Loucy (cell line): ENCODE results near the gene MIA2.
"Not testable (repeated sequence)": the region's sequence is repeated elsewhere in the genome, so short reads cannot be mapped to it uniquely, and the experiment has no call there.

Experiments
- H2AFZ ChIP-seq: fragments of 200-600 bp; sonication (generic); 2 replicates; pipeline ENCODE4 v1.6.0; 2016; ENCODE audit warnings: antibody characterized with exemption, mild to moderate bottlenecking, low read length, moderate library complexity
- H3F3A ChIP-seq: fragments of 200-600 bp; 2 replicates; pipeline ENCODE4 v1.6.0; 2016; ENCODE audit warnings: antibody characterized with exemption, low read depth, mild to moderate bottlenecking
- H3K27me3 ChIP-seq: fragments of 200-600 bp; sonication (generic); 2 replicates; pipeline ENCODE4 v1.6.1; 2014; ENCODE audit warnings: low read length, mild to moderate bottlenecking; ENCODE audit not compliant: insufficient read depth, poor library complexity, severe bottlenecking
- H3K36me3 ChIP-seq: fragments of 200-600 bp; sonication (generic); 2 replicates; pipeline ENCODE4 v1.6.1; 2016; ENCODE audit warnings: low read length; ENCODE audit not compliant: insufficient read depth
- H3K4me1 ChIP-seq: fragments of 200-600 bp; sonication (generic); 2 replicates; pipeline ENCODE4 v1.5.1; 2014; ENCODE audit warnings: low read length, mild to moderate bottlenecking; ENCODE audit not compliant: insufficient read depth, poor library complexity, severe bottlenecking
- H3K4me2 ChIP-seq: fragments of 200-600 bp; sonication (generic); 2 replicates; pipeline ENCODE4 v1.6.0; 2014; ENCODE audit warnings: antibody characterized with exemption, low read length, low read depth, mild to moderate bottlenecking; ENCODE audit not compliant: poor library complexity, severe bottlenecking
- H3K4me3 ChIP-seq: fragments of 200-600 bp; sonication (generic); 2 replicates; pipeline ENCODE4 v1.5.1; 2014; ENCODE audit warnings: low read length, mild to moderate bottlenecking, mixed read lengths; ENCODE audit not compliant: poor library complexity, severe bottlenecking
- H3K79me2 ChIP-seq: fragments of 200-600 bp; sonication (generic); 2 replicates; pipeline ENCODE4 v1.6.1; 2014; ENCODE audit warnings: low read length; ENCODE audit not compliant: insufficient read depth
- H3K9ac ChIP-seq: fragments of 200-600 bp; sonication (generic); 2 replicates; pipeline ENCODE4 v1.6.0; 2014; ENCODE audit warnings: mild to moderate bottlenecking, low read depth, low read length, moderate library complexity; ENCODE audit not compliant: poor library complexity, severe bottlenecking
- H3K9me2 ChIP-seq: fragments of 200-600 bp; sonication (generic); replicated peaks from 2 replicates; pipeline ENCODE4 v1.6.1; 2016; ENCODE audit warnings: low read depth, low read length, mixed read lengths
- H3K9me3 ChIP-seq: fragments of 200-600 bp; sonication (generic); 2 replicates; pipeline ENCODE4 v1.6.1; 2014; ENCODE audit warnings: mild to moderate bottlenecking, antibody characterized with exemption, low read length, low read depth; ENCODE audit not compliant: insufficient read depth
- H4K20me1 ChIP-seq: fragments of 200-600 bp; sonication (generic); 2 replicates; pipeline ENCODE4 v1.6.0; 2014; ENCODE audit warnings: antibody characterized with exemption, low read length, mild to moderate bottlenecking; ENCODE audit not compliant: insufficient read depth, poor library complexity, severe bottlenecking
- EZH2phosphoT487 ChIP-seq: fragments of 200-600 bp; IDR thresholded peaks from 2 replicates; pipeline ENCODE4 v1.6.1; 2018; ENCODE audit warnings: antibody characterized with exemption, mild to moderate bottlenecking, moderate library complexity, borderline replicate concordance
- TF ChIP-seq, protein P1 (sequence below): fragments of 200-600 bp; sonication (generic); conservative IDR thresholded peaks from 2 replicates; pipeline ENCODE4 v1.5.1; 2014; ENCODE audit warnings: mild to moderate bottlenecking, antibody characterized with exemption, low read length

MIA2 gene

GRCh38 chr14:39247256-39247655, 13.5 kb downstream of the MIA2 start:
- Histone ChIP-seq H3K9me2 (no peaks in the 10 kb centered on the region), H3K4me3 (no peak overlapping the region), H3F3A (no peaks in the 10 kb centered on the region), H4K20me1 (no peaks in the 10 kb centered on the region), H3K36me3 (no peaks in the 10 kb centered on the region), H2AFZ (no peak overlapping the region), H3K27me3 (no peaks in the 10 kb centered on the region), H3K9ac (no peak overlapping the region), H3K4me1 (no peaks in the 10 kb centered on the region), H3K79me2 (no peaks in the 10 kb centered on the region), H3K9me3 (no peaks in the 10 kb centered on the region), H3K4me2 (no peak overlapping the region)
- TF ChIP-seq EZH2phosphoT487, result no peak
- TF ChIP-seq, protein P1, sequence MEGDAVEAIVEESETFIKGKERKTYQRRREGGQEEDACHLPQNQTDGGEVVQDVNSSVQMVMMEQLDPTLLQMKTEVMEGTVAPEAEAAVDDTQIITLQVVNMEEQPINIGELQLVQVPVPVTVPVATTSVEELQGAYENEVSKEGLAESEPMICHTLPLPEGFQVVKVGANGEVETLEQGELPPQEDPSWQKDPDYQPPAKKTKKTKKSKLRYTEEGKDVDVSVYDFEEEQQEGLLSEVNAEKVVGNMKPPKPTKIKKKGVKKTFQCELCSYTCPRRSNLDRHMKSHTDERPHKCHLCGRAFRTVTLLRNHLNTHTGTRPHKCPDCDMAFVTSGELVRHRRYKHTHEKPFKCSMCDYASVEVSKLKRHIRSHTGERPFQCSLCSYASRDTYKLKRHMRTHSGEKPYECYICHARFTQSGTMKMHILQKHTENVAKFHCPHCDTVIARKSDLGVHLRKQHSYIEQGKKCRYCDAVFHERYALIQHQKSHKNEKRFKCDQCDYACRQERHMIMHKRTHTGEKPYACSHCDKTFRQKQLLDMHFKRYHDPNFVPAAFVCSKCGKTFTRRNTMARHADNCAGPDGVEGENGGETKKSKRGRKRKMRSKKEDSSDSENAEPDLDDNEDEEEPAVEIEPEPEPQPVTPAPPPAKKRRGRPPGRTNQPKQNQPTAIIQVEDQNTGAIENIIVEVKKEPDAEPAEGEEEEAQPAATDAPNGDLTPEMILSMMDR, result no peak

GRCh38 chr14:39251547-39251946, 17.8 kb downstream of the MIA2 start:
- H3K4me2 ChIP-seq, result no peak overlapping the region
- H3K79me2 ChIP-seq, result no peaks in the 10 kb centered on the region
- H3K9ac ChIP-seq, result no peak overlapping the region
- no peak overlapping the region for H3K4me3 ChIP-seq
- H4K20me1 ChIP-seq, result no peaks in the 10 kb centered on the region
- no peaks in the 10 kb centered on the region for H3F3A ChIP-seq
- no peaks in the 10 kb centered on the region for H3K9me3 ChIP-seq
- H3K36me3 ChIP-seq, result no peaks in the 10 kb centered on the region
- TF ChIP-seq EZH2phosphoT487, result no peak
- TF ChIP-seq, protein P1, result no peak
- no peaks in the 10 kb centered on the region for H3K27me3 ChIP-seq
- H3K4me1 ChIP-seq, result no peaks in the 10 kb centered on the region
- no peak overlapping the region for H2AFZ ChIP-seq
- no peaks in the 10 kb centered on the region for H3K9me2 ChIP-seq

- not testable (repeated sequence) for H2AFZ ChIP-seq, H4K20me1 ChIP-seq, H3K4me2 ChIP-seq, H3K9me2 ChIP-seq, H3K27me3 ChIP-seq, H3F3A ChIP-seq, H3K36me3 ChIP-seq, H3K4me3 ChIP-seq, H3K4me1 ChIP-seq, H3K9me3 ChIP-seq, H3K9ac ChIP-seq, H3K79me2 ChIP-seq
Measured at GRCh38 chr14:39257388-39257787, 23.7 kb downstream of the MIA2 start.

GRCh38 chr14:39258782-39259545, 25.2 kb downstream of the MIA2 start:
- H3K4me3 ChIP-seq, result no peak overlapping the region
- no peaks in the 10 kb centered on the region for H3K9me3 ChIP-seq
- H3K9me2 ChIP-seq, result no peaks in the 10 kb centered on the region
- no peaks in the 10 kb centered on the region for H3K36me3 ChIP-seq
- no peaks in the 10 kb centered on the region for H3K27me3 ChIP-seq
- no peak overlapping the region for H2AFZ ChIP-seq
- no peaks in the 10 kb centered on the region for H4K20me1 ChIP-seq
- H3F3A ChIP-seq, result no peaks in the 10 kb centered on the region
- H3K4me2 ChIP-seq, result no peak overlapping the region
- H3K9ac ChIP-seq, result no peak overlapping the region
- H3K4me1 ChIP-seq, result no peaks in the 10 kb centered on the region
- TF ChIP-seq EZH2phosphoT487, result no peak
- TF ChIP-seq, protein P1, result no peak
- H3K79me2 ChIP-seq, result no peaks in the 10 kb centered on the region

DNA sequence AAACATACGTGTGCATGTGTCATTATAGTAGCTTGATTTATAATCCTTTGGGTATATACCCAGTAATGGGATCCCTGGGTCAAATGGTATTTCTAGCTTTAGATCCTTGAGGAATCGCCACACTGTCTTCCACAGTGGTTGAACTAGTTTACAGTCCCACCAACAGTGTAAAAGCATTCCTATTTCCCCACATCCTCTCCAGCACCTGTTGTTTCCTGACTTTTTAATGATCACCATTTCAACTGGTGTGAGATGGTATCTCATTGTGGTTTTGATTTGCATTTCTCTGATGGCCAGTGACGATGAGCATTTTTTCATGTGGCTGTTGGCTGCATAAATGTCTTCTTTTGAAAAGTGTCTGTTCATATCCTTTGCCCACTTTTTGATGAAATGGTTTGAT, 26.4 kb downstream of the MIA2 start:
- H3K9me2 ChIP-seq, H3K4me2 ChIP-seq, H2AFZ ChIP-seq, H4K20me1 ChIP-seq, H3K4me3 ChIP-seq, H3K9me3 ChIP-seq, H3F3A ChIP-seq, H3K4me1 ChIP-seq, H3K27me3 ChIP-seq, H3K9ac ChIP-seq, H3K36me3 ChIP-seq, H3K79me2 ChIP-seq: not testable (repeated sequence)
